ENCODE data around the gene VCAM1. TPM values are rescaled to one million over a fixed set of nuclear protein-coding genes. Genes with fewer than 3 reads are reported as not detected.
"Not testable (repeated sequence)": the region's sequence is repeated elsewhere in the genome, so short reads cannot be mapped to it uniquely, and the experiment has no call there.

Gene VCAM1
- total RNA-seq, 4 donors from 2014 or later = 28.6 to 68.9 (median 58.1) TPM

DNA sequence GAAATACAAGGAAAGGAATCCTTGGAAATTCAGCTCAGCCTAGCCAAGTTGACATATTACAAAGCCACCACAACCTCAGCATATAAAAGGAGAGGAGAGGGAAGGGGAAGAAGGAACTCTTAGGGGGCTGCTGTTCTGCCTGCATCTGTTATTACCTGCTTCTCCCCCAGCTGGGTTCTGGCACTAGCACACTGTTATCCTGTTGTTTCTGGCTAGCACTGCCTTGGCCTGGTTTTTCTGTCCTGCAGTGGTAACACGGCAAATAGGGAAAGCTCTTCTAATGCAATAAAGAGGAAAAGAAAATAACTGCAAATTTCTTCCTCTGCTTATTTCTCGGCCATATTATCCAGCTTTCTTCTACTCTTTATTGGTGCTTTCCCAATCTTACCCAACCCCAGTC lies 16.5 kb upstream of the VCAM1 start:
- DNase-seq (ENCODE audit: low spot score) = no peak
- no peak for ATAC-seq (ENCODE audit: low FRiP score)
- TF ChIP-seq, protein P1, sequence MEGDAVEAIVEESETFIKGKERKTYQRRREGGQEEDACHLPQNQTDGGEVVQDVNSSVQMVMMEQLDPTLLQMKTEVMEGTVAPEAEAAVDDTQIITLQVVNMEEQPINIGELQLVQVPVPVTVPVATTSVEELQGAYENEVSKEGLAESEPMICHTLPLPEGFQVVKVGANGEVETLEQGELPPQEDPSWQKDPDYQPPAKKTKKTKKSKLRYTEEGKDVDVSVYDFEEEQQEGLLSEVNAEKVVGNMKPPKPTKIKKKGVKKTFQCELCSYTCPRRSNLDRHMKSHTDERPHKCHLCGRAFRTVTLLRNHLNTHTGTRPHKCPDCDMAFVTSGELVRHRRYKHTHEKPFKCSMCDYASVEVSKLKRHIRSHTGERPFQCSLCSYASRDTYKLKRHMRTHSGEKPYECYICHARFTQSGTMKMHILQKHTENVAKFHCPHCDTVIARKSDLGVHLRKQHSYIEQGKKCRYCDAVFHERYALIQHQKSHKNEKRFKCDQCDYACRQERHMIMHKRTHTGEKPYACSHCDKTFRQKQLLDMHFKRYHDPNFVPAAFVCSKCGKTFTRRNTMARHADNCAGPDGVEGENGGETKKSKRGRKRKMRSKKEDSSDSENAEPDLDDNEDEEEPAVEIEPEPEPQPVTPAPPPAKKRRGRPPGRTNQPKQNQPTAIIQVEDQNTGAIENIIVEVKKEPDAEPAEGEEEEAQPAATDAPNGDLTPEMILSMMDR (IDR thresholded peaks at IDR 0.05) = no peak

DNA sequence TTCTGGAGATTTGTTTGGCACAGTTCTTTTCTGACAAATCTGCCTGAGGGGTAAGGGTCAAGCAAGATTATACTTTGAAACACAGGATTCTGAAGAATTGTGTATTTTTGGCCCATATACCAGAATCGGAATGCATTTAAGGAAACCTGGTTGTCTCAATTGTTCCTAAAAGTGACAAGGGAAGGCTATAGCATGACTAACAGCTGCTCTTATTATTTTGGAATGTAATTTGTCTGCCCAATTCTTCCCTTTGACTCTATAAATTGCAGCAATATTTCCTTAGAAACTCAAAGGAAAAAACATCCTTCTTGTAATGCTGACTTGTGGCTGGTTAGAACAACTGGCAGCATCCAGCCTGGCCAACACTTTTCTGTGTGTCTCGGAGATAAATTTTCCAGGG lies 15.8 kb upstream of the VCAM1 start:
- TF ChIP-seq, protein P1 (IDR thresholded peaks at IDR 0.05) = no peak
- ATAC-seq (ENCODE audit: low FRiP score) (no peak), DNase-seq (ENCODE audit: low spot score) (no peak)

DNA sequence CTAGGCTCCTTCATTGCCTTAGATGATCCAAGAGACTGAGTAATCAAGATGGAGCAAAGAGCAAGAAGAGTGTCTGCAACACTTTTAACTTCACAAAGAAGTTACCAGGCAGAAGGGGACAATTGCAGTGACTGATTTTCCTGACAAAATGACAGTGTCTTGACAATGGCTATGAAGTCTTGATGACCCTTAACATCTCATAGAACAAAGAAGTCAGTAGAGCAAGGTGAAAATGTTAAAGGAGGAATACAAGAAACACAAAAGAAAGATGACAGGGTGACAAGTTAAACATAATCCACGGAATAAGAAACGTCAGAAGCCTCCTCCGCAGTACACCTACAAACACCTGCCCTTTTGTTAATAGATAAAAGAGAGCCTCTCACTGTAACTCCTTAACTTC lies 15.1 kb upstream of the VCAM1 start:
- TF ChIP-seq, protein P1 (IDR thresholded peaks at IDR 0.05) = no peak
- no peak for ATAC-seq (ENCODE audit: low FRiP score)
- no peak for DNase-seq (ENCODE audit: low spot score)

DNA sequence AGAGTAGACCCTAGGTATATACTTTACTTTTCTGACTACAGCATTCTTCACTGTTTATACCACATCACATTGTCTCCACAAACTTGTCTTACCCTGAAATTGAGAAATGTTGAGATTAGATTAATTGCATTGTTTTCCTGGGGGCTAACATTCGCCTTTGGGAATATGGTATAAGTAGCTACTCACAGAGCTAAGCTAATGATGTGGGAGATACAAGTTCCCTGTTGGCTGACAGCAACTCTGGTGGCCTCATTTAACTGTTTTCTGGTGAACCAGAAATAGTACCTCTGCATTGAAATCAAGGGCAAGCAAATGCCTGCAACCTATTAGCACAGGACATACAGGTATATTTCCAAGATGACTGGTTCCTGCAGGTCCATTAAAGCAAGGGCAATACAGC lies 13.2 kb upstream of the VCAM1 start:
- DNase-seq (ENCODE audit: low spot score) (no peak), ATAC-seq (ENCODE audit: low FRiP score) (no peak)
- TF ChIP-seq, protein P1 (IDR thresholded peaks at IDR 0.05) = no peak

DNA sequence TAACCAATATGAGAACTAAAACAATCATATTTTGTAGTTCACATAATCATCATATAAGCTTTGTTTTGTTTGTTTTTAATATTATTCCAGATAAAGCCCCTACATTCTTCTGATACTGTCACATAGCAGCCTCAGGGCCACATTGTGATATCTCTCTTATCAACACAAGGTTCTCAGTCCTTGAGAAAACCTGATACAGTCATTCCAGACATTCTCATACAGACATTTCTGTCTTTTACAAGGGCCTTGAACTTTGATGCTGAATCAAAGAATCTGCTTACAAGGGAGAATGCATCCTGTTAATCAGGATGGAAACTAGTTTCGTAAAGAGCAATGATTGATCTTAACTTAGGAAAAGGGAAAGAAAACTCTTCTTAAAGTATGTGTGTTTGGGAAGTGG lies 12.7 kb upstream of the VCAM1 start:
- TF ChIP-seq, protein P1 (IDR thresholded peaks at IDR 0.05) = no peak
- no peak for DNase-seq (ENCODE audit: low spot score)
- ATAC-seq (ENCODE audit: low FRiP score) = no peak

DNA sequence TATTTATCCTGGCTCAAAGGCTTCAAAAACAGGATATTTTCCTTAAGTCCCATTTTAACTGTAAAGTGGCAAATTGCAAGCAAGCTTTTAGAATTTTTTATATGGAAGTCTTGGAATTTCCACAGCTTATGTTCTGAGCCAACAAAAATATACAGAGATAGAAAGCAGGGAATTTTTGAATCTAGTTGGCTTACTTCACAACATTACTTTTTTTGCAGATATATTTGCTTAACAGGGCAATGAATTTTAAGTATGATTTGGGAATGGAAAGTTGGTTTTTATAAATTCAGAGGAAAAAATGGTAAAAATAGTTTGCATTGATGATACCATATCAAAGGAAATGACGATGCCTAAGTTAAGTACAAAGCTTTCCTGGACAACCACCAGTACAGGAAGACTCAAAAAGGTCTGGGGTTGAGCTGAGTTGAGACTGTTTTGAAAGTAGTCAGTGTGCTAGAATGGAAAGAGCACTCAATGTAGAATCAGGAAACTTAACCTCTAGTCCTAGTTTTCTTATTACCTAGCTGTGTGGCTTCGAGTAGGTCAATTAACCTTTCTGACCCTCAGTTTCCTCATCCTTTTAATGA lies 11.0 kb upstream of the VCAM1 start:
- DNase-seq (ENCODE audit: low spot score) (no peak), ATAC-seq (ENCODE audit: low FRiP score) (no peak)
- TF ChIP-seq, protein P1 (IDR thresholded peaks at IDR 0.05) = no peak

DNA sequence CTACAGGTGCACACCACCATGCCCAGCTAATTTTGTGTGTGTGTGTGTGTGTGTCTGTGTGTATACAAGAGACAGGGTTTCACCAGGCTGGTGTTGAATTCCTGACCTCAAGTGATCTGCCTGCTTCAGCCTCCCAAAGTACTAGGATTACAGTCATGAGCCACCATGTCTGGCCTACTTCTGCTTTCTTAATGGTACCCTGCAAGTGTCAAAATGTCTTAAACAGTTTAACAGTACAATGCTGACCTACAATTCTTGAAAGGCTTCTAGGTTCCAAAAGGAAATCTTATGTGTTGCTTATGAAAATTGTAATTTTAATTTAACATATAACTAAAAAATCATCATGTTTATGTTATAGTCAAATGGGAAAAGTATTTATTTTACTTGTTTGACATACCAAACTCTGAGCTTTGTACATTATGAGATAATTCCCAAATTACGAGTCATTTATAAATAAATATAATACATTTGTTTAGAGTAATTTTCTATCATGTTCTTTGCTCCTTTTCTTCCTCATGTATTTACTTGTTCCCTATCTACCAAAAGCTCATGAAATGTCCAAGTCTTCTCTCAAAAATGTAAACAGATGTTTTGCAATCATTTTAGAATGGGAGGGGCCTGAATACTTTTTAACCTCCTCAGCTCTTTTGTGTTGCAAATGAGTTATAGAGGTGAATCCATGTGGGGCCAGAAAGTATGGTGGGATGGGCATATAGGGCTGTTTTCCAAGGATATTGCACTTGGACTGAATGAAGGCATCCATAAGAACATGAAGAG lies 8.4 kb upstream of the VCAM1 start:
- TF ChIP-seq, protein P1 (IDR thresholded peaks at IDR 0.05) = no peak
- DNase-seq (ENCODE audit: low spot score) (no peak), ATAC-seq (ENCODE audit: low FRiP score) (no peak)

DNA sequence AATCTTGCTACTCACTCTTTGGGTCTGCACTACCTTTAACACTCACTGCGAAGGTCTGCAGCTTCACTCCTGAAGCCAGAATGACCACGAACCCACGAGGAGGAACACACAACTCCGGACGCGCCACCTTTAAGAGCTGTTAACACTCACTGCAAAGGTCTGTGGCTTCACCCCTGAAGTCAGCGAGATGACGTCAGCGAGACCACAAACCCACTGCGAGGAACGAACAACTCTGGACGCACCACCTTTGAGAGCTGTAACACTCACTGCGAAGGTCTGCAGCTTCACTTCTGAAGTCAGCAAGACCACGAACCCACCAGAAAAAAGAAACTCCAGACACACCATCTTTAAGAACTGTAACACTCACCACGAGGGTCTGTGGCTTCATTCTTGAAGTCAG lies 6.5 kb upstream of the VCAM1 start:
- not testable (repeated sequence) for DNase-seq (ENCODE audit: low spot score); ATAC-seq (ENCODE audit: low FRiP score)
